Stimulated activated CD8-positive, alpha-beta memory T cell treated with anti-CD3 and anti-CD28 coated beads, Interleukin-2, amount 100 ng/mL, for 1 hour (primary cell): ENCODE measurements around the gene RNF150.

ENCODE experiments used
- DNase-seq, 2 donors: peaks; one replicate each; pipeline ENCODE4 v3.0.0-alpha.2; 2020; ENCODE audit warnings: low read depth in 2 of 2

The RNF150 gene

GRCh38 chr4:140925417-140925816 lies 207.9 kb downstream of the RNF150 start:
- DNase-seq = no peak

GRCh38 chr4:140924761-140925392 lies 208.4 kb downstream of the RNF150 start:
- DNase-seq = no peak

GRCh38 chr4:140906993-140907962 lies 226.0 kb downstream of the RNF150 start:
- DNase-seq = no peak

DNA sequence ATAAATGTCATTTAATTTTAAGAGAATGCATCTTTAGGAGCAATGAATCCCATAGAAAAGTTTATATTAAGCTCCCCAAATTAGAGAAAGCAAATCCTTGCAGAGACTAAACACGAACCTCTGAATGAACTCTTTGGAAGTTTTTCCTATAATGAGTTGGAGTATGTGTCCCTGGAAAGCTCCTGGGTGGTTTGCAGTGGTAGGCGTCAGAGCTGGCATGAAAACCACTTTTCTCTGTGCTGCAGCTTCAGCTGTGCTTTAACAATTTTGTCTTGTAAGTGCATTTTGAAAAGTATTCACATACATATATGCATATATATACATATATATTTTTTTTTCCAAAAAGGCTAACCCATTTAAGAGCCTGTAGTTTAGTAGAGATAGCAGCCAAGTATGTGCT lies 228.4 kb downstream of the RNF150 start:
- DNase-seq = no peak

DNA sequence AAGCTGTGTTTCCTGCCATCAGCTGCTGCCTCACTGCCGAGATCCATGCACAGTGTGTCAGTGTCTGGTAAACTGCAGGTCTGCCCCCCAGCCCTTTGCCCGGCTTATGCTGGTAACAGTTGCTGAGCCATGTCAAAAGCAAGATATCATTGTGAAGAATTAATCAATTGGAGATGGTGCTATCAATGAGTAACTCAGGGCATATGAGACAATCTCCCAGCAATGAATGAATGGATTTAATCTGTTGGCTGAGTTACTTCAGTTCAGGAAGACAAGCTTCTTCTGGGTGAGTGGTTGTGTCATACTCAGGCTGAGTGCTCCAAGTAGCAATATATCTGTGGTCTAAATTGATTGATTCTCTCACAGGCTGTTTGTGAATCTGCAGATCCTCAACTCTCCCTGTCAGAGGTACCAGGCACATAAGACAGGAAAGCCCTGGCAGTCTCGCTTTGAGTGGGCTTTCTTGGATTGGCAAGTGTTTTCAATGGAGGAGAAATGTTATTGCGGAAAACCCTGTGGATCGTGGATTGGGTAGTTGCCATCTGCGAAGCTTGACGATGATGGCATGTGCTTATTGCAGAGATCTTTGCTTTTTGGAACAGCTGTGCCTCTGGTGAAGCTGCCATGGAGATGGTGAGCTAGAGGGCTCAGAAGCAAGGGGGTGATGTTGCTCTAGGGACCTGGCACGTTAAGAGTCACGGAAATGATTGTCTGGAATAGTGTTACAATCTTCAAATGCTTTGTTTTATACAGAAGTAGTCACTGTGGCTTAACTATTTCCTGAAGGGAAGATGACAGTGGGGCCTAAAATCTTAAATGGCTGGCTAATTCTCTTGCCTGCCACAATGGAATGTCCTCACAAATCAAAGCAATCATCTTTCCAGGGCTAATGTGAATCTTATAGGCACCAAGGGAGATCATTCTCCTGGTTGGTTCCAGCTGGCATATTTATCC lies 229.5 kb downstream of the RNF150 start:
- no peak for DNase-seq

GRCh38 chr4:140901736-140902336 lies 231.4 kb downstream of the RNF150 start:
- DNase-seq = no peak

DNA sequence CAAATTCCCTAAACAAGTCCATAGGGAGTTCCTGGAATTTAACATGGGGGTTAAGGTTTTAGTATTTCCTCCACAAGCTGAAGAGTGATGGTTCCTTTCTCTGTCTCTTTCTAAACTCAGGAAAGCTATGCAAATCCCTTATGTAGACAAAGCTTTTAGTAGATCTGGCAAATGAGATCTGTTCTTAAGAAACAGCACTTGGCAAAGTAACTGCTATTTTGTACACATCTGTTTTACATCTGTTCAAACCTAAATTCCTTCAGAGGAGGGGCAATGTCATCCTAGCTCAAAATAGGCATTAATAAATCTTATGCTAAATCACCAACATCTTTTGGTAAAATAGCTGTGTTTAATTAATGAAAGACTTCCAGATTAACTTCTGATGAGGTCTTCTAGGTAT lies 239.3 kb downstream of the RNF150 start:
- DNase-seq = no peak

GRCh38 chr4:140888054-140888453 lies 245.2 kb downstream of the RNF150 start:
- no peak for DNase-seq

GRCh38 chr4:140887467-140887866 lies 245.8 kb downstream of the RNF150 start:
- DNase-seq = no peak

DNA sequence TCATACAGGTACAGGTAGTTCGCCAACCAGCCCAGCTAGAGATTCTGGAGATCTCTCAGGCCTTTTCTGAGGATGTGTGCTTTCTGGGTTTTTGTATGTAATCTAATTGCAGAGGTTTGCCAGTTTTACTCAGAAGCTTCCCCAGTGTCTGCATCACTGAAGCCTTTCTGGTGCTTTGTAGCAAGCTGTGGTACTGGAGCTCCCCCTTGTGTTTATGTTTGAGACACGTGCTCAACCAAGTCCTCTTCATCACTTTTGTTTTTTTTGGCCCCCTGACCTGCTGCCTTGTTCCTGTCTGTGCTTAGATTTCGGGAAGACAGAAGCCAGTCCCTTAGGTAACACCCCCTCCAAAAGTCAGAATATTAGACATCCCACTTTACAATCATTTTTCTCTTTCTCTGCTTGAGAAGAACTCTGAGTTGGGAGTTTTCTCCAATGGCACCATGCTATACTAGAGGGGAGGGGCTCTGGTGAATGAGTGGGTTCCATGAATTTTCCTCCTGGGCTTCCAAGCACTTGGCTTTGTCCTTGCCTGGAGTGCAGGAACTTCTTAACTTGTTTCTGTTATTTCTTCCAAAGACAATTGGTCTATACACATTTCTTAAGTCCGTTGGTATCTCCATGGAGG lies 248.7 kb downstream of the RNF150 start:
- DNase-seq = no peak

- DNase-seq = no peak
Observed at GRCh38 chr4:140877781-140878180, 255.5 kb downstream of the RNF150 start.

DNA sequence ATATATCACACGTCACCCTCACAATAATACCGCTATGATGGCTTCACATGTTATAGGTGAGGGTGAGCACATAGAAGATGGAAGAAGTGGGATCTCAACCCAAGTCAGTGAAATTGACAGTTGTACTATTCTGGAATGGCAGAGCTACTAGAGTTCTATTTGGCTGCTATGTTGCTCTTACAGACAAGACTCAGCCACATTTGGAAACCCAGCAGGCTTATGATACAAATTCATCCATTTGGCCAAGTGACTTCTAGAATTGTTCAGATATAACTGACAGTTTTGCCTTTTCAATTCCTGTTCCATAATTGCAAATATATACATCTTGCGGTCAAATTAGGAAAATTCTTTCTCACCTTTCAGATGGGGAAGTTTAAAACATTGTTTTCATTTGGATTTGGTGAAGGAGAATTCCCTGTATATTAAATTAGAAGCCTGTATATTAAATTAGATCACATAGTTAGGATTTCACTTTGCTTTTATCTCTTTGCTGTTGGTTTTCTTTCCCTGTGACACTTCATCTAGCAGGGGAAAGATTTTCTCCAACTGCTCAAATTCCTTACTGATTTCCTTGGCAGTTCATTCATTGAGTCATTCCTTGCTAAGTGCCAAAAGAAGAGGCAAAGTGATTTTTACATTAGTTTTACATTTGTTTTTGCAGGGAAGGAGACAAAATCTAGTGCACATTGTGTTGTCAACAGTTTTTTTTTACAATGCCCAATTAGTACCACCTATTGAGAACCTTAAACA lies 256.5 kb downstream of the RNF150 start:
- no peak for DNase-seq

GRCh38 chr4:140875746-140876452 lies 257.4 kb downstream of the RNF150 start:
- DNase-seq = no peak

GRCh38 chr4:140874056-140874455 lies 259.2 kb downstream of the RNF150 start:
- DNase-seq = no peak

GRCh38 chr4:140871368-140871767 lies 261.9 kb downstream of the RNF150 start:
- no peak for DNase-seq

DNA sequence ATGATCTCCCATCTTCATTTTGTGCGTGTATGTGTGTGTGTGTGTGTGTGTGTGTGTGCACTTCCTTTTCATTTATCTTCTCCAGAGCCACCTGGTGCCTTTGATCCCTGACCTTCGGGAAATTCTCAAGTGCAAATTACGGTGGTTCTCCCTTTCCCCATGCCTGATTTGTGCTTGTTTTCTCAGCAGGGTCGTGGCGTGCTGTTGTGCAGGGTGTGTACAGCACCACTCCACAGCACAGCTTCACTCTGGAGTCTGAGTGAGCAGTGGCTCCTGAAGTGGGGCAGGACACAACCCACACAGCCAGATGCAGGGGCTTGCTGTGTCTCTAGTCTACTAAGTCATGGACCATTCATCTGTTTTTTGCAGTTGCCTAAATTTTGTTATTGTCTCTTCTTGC lies 262.8 kb downstream of the RNF150 start:
- DNase-seq = no peak

GRCh38 chr4:140869446-140869845 lies 263.8 kb downstream of the RNF150 start:
- no peak for DNase-seq

- DNase-seq = no peak
Observed at GRCh38 chr4:140867356-140867755, 265.9 kb downstream of the RNF150 start.

DNA sequence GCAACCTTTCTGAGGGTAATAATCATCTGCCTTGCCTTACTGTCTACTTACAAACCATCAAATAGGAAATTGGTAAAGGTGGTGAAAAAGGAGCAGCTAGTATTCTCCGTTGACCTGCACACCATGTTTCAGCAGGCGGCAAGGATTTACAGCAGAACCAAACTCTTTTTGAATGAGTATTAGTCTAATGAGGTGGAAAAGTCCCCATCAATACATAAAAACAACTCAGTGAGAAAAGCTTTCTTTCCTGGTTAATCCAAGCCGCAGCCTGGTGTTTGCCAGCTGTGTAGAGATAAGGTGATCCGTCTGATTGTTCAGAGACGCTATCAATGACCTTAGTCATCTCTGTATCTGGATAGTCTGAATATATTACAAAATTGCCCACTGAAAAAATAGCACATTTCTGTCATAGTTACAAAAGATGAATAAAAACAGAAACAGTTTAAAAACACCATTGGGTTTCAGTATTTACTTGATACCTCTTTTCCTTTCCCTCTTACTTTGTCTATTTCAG lies 266.7 kb downstream of the RNF150 start:
- DNase-seq = no peak
